22Rv1 (cell line): ENCODE measurements around the gene IRS2.

Source experiments
- CTCF ChIP-seq: fragments of 450-650 bp; IDR thresholded peaks from 2 replicates; pipeline ENCODE4 v1.5.1; 2017; ENCODE audit warnings: mild to moderate bottlenecking
- ZFX ChIP-seq: fragments of 450-650 bp; IDR thresholded peaks from 2 replicates; pipeline ENCODE4 v1.6.1; 2017; ENCODE audit warnings: antibody characterized with exemption, borderline replicate concordance

- TF ChIP-seq CTCF, result no peak
- no peak for TF ChIP-seq ZFX
Observed at GRCh38 chr13:109816112-109816807, 29.9 kb upstream of the IRS2 start.
